Measurements from ENCODE around the gene SMARCAD1. TPM values are rescaled to one million over a fixed set of nuclear protein-coding genes. Genes with fewer than 3 reads are reported as not detected.
"Not testable (repeated sequence)": the region's sequence is repeated elsewhere in the genome, so short reads cannot be mapped to it uniquely, and the experiment has no call there.

The SMARCAD1 gene
- polyA plus RNA-seq, 2 of the 4 experiments (the other 2 are of a cell fraction), result 15.9 to 35.7 TPM

GRCh38 chr4:94334476-94334875, 126.8 kb downstream of the SMARCAD1 start (continued):
- TF ChIP-seq ESRRA (IDR thresholded peaks at IDR 0.05; ENCODE audit: borderline replicate concordance, low read length) (no peak), ZC3H11A (IDR thresholded peaks at IDR 0.05) (no peak), NR3C1 (IDR thresholded peaks at IDR 0.05) (no peak), CBX8 (IDR thresholded peaks at IDR 0.05) (no peak), RAD21 (conservative IDR thresholded peaks at IDR 0.05 in 1 of 2, IDR thresholded peaks at IDR 0.05 in 1 of 2) (no peak), NFE2L2 (conservative IDR thresholded peaks at IDR 0.05; ENCODE audit: low read length) (no peak), CHD4 (IDR thresholded peaks at IDR 0.05; ENCODE audit: borderline replicate concordance) (no peak)

- DNase-seq (ENCODE audit: low read depth in 1 of 2, low spot score in 1 of 2) (no peak), ATAC-seq (peak in 1 of 2 experiments; percentile 38; a peak in 2 of 6 replicates), FAIRE-seq (no peak)
- ChIA-PET POLR2A (no interaction called here), CTCF (no interaction called here)
- Histone ChIP-seq H3K4me2 (no peak overlapping the region), H3K4me1 (peaks cover 22% of the 10 kb centered on the region; the same call in 2 of the 3 replicates), H3K4me3 (no peak overlapping the region), H3K27ac (no peak overlapping the region), H3K9me3 (no peaks in the 10 kb centered on the region)
- no peak for TF ChIP-seq RAD21 (conservative IDR thresholded peaks at IDR 0.05 in 1 of 2, IDR thresholded peaks at IDR 0.05 in 1 of 2)
- no peak for TF ChIP-seq CBX2 (IDR thresholded peaks at IDR 0.05; ENCODE audit: borderline replicate concordance, low read depth)
- no peak for TF ChIP-seq EHF (CRISPR knock-in tag; IDR thresholded peaks at IDR 0.05)
- TF ChIP-seq, protein P1, sequence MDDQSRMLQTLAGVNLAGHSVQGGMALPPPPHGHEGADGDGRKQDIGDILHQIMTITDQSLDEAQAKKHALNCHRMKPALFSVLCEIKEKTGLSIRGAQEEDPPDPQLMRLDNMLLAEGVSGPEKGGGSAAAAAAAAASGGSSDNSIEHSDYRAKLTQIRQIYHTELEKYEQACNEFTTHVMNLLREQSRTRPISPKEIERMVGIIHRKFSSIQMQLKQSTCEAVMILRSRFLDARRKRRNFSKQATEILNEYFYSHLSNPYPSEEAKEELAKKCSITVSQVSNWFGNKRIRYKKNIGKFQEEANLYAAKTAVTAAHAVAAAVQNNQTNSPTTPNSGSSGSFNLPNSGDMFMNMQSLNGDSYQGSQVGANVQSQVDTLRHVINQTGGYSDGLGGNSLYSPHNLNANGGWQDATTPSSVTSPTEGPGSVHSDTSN (IDR thresholded peaks at IDR 0.05), result no peak
- TF ChIP-seq POLR2A (IDR thresholded peaks at IDR 0.05; ENCODE audit: low read length), result no peak
- TF ChIP-seq, protein P2, sequence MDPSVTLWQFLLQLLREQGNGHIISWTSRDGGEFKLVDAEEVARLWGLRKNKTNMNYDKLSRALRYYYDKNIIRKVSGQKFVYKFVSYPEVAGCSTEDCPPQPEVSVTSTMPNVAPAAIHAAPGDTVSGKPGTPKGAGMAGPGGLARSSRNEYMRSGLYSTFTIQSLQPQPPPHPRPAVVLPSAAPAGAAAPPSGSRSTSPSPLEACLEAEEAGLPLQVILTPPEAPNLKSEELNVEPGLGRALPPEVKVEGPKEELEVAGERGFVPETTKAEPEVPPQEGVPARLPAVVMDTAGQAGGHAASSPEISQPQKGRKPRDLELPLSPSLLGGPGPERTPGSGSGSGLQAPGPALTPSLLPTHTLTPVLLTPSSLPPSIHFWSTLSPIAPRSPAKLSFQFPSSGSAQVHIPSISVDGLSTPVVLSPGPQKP (IDR thresholded peaks at IDR 0.05; ENCODE audit: low read depth, low read length), result no peak
- 65% methylated on average over 3 of the region's 3 CpGs for WGBS (ENCODE audit: missing lambda C conversion rate)
Measured at GRCh38 chr4:94334962-94335361, 127.3 kb downstream of the SMARCAD1 start.

GRCh38 chr4:94336303-94336702, 128.6 kb downstream of the SMARCAD1 start:
- Histone ChIP-seq H3K4me1 (peaks cover 22% of the 10 kb centered on the region; the same call in 2 of the 3 replicates), H3K4me2 (peak overlapping the region; percentile 45), H3K9me3 (no peaks in the 10 kb centered on the region), H3K4me3 (no peak overlapping the region), H3K27ac (no peak overlapping the region)
- ATAC-seq (no peak), DNase-seq (ENCODE audit: low read depth in 1 of 2, low spot score in 1 of 2) (no peak), FAIRE-seq (no peak)
- no peak for TF ChIP-seq EP300 (IDR thresholded peaks at IDR 0.05)
- no peak for TF ChIP-seq MAZ (IDR thresholded peaks at IDR 0.05; ENCODE audit: borderline replicate concordance, low read depth, low read length)
- TF ChIP-seq CBX8 (IDR thresholded peaks at IDR 0.05), result no peak
- no peak for TF ChIP-seq FOSL2 (IDR thresholded peaks at IDR 0.05)
- TF ChIP-seq FOSL2 (CRISPR knock-in tag; IDR thresholded peaks at IDR 0.05), result no peak
- no peak for TF ChIP-seq MAFK (IDR thresholded peaks at IDR 0.05; ENCODE audit: partially characterized antibody)
- TF ChIP-seq ZNF302 (CRISPR knock-in tag; IDR thresholded peaks at IDR 0.05), result no peak
- WGBS (ENCODE audit: missing lambda C conversion rate), result 76% methylated on average over 3 of the region's 3 CpGs
- CTCF ChIA-PET, result interaction anchor here (1.1 kb wide), 1 partner anchor 54 kb away, joined by 3 read pairs; no protein-coding TSS in a partner anchor
- POLR2A ChIA-PET, result no interaction called here

DNA sequence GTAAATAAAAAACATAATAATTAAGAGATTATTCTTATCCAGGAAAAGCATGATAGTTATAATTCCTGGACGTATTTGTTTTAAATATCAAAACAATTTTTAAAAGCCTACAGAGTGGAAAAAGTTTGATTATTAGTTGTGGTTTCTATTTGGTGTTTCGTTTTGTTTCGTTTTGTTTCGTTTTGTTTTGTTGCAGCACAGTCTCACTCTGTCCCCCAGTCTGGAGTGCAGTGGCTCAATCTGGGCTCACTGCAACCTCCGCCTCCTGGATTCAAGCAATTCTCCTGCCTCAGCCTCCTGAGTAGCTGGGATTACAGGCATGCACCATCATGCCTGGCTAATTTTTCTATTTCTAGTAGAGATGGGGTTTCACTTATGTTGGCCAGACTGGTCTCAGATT, 129.1 kb downstream of the SMARCAD1 start:
- H3K27ac ChIP-seq; DNase-seq (ENCODE audit: low read depth in 1 of 2, low spot score in 1 of 2); H3K9me3 ChIP-seq; FAIRE-seq; ATAC-seq; POLR2A ChIA-PET; H3K4me3 ChIP-seq: not testable (repeated sequence)
- H3K4me1 ChIP-seq, result peaks cover 22% of the 10 kb centered on the region; the same call in 2 of the 3 replicates
- CTCF ChIA-PET, result interaction anchor here (1.1 kb wide), 1 partner anchor 54 kb away, joined by 3 read pairs; no protein-coding TSS in a partner anchor
- peak overlapping the region; percentile 45 for H3K4me2 ChIP-seq
- WGBS (ENCODE audit: missing lambda C conversion rate), result 41% methylated on average over 5 of the region's 5 CpGs

Measured in A549 (cell line).